Measurements from ENCODE around the gene PWWP2B.

Gene PWWP2B

GRCh38 chr10:132389433-132390169, 7.4 kb upstream of the PWWP2B start:
- H3K4me3 ChIP-seq (ENCODE audit: control insufficient read depth, low read depth, low read length) = no peak overlapping the region
- TF ChIP-seq, protein P1, sequence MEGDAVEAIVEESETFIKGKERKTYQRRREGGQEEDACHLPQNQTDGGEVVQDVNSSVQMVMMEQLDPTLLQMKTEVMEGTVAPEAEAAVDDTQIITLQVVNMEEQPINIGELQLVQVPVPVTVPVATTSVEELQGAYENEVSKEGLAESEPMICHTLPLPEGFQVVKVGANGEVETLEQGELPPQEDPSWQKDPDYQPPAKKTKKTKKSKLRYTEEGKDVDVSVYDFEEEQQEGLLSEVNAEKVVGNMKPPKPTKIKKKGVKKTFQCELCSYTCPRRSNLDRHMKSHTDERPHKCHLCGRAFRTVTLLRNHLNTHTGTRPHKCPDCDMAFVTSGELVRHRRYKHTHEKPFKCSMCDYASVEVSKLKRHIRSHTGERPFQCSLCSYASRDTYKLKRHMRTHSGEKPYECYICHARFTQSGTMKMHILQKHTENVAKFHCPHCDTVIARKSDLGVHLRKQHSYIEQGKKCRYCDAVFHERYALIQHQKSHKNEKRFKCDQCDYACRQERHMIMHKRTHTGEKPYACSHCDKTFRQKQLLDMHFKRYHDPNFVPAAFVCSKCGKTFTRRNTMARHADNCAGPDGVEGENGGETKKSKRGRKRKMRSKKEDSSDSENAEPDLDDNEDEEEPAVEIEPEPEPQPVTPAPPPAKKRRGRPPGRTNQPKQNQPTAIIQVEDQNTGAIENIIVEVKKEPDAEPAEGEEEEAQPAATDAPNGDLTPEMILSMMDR (IDR thresholded peaks at IDR 0.05; ENCODE audit: control insufficient read depth, insufficient read depth, low read depth, low read length, missing control alignments) = no peak
- DNase-seq (ENCODE audit: low read depth) = no peak

DNA sequence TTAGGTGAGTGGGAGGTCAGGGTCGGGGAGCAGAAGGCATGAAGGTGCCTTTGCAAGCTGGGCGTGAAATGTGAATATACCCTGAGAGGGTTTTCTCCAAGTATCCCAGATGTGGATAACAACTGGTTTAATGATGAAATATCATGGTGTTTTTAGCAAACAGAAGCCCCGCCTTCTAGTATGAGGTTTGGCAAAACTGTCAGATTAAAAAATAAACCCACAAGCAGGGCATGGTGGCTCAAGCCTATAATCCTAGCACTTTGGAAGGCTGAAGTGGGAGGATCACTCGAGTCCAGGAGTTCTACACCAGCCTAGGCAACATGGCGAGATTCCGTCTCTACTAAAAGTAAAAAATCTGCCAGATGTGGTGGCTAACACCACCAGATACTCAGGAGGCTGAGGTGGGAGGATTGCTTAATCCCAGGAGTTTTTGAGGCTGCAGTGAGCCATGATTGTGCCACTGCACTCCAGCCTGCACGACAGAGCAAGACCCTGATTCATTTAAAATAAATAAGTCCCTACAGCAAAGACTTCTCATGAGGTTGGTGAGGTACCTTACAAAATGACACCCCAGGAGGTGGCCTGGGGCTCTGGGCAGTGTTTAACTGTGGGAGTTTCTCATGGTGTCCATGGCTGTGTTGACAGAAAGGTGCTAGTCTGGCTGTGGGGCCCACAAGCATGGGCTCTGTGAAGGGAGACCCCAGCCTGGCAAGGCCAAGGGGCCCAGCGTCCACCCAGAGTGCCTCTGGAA, 6.7 kb upstream of the PWWP2B start:
- TF ChIP-seq, protein P1 (IDR thresholded peaks at IDR 0.05; ENCODE audit: control insufficient read depth, insufficient read depth, low read depth, low read length, missing control alignments) = no peak
- H3K4me3 ChIP-seq (ENCODE audit: control insufficient read depth, low read depth, low read length) = no peak overlapping the region
- no peak for DNase-seq (ENCODE audit: low read depth)

GRCh38 chr10:132390921-132391675, 5.9 kb upstream of the PWWP2B start:
- TF ChIP-seq, protein P1 (IDR thresholded peaks at IDR 0.05; ENCODE audit: control insufficient read depth, insufficient read depth, low read depth, low read length, missing control alignments) = no peak
- no peak for DNase-seq (ENCODE audit: low read depth)
- no peak overlapping the region for H3K4me3 ChIP-seq (ENCODE audit: control insufficient read depth, low read depth, low read length)

DNA sequence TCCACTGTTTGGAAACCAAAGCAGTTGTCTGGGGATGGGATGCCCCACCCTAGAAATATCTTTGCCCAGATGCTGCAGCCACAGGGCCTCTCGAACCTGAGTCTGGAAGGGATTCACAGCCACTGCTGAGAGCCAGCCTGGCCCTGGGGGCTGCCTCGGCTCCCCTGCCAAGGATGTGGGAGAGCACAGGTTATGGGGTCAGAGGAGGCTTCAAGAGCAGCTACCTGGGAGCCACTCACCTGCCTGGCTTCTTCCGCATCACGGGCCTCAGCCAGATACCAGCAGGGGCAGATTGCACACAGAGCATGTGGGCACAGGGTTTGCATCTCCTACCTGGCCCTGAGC, 5.4 kb upstream of the PWWP2B start:
- DNase-seq (ENCODE audit: low read depth) = no peak
- H3K4me3 ChIP-seq (ENCODE audit: control insufficient read depth, low read depth, low read length) = no peak overlapping the region
- TF ChIP-seq, protein P1 (IDR thresholded peaks at IDR 0.05; ENCODE audit: control insufficient read depth, insufficient read depth, low read depth, low read length, missing control alignments) = no peak

- no peak for DNase-seq (ENCODE audit: low read depth)
- H3K4me3 ChIP-seq (ENCODE audit: control insufficient read depth, low read depth, low read length) = no peak overlapping the region
- TF ChIP-seq, protein P1 (IDR thresholded peaks at IDR 0.05; ENCODE audit: control insufficient read depth, insufficient read depth, low read depth, low read length, missing control alignments) = no peak
Observed at GRCh38 chr10:132392184-132392800, 4.7 kb upstream of the PWWP2B start.
